GM12878 (cell line): ENCODE results near the gene NGF. TPM values are rescaled to one million over a fixed set of nuclear protein-coding genes. Genes with fewer than 3 reads are reported as not detected.

Source experiments
- ATAC-seq: fragments of 200-7000 bp; cut with Tn5 transposase; 3 replicates; pipeline ENCODE4 v1.9.1; 2020; ENCODE audit warnings: mild to moderate bottlenecking, moderate library complexity
- BruUV-seq: library from RNA; stranded (reverse); fragments of 400-500 nt; replicated peaks from 2 replicates; lab custom pipeline; 2021; lab: Mats Ljungman, UMichigan
- CTCF ChIA-PET: fragments of 300-600 bp; sonication (Branson Sonifier 250); formaldehyde crosslinking; extraction: SDS; loops from one replicate; lab custom pipeline; 2021; ENCODE audit warnings: inconsistent platforms; lab: Yijun Ruan, JAX
- POLR2A ChIA-PET: fragments of 350-600 bp; formaldehyde crosslinking; extraction: SDS; loops from one replicate; lab custom pipeline; 2021; ENCODE audit warnings: inconsistent platforms; lab: Charles Lee
- RAD21 ChIA-PET: fragments of 300-600 bp; sonication (Branson Sonifier 250); formaldehyde crosslinking; loops from one replicate; lab custom pipeline; 2023; ENCODE audit warnings: antibody characterized with exemption; ENCODE audit not compliant: unreplicated experiment; lab: Charles Lee
- SMC1A ChIA-PET: fragments of 300-600 bp; sonication (Branson Sonifier 250); formaldehyde crosslinking; loops from one replicate; lab custom pipeline; 2023; ENCODE audit not compliant: unreplicated experiment, uncharacterized antibody; lab: Charles Lee
- DNase-seq: peaks from one replicate; pipeline ENCODE4 v3.0.0-alpha.2; 2011; ENCODE audit warnings: low read depth, low spot score
- FAIRE-seq: peaks from 3 replicates; lab custom pipeline; 2011; peaks lifted over from hg19 to GRCh38; lab: Jason Lieb, UNC
- H2AFZ ChIP-seq: 2 replicates; pipeline ENCODE4 v1.6.0; 2011; ENCODE audit warnings: low read depth, low read length, control low read depth; ENCODE audit not compliant: control insufficient read depth
- H3K27ac ChIP-seq: 2 replicates; pipeline ENCODE4 v1.5.1; 2011; ENCODE audit warnings: control low read depth; ENCODE audit not compliant: control insufficient read depth, insufficient read depth
- H3K27me3 ChIP-seq, 2 experiments: replicated peaks in 1 of 2; 2 replicates each; pipeline versions ENCODE4 v1.6.0 to v1.6.1; 2011; ENCODE audit warnings: low read length in 1 of 2; ENCODE audit not compliant: control insufficient read depth in 2 of 2, insufficient read depth in 2 of 2
- H3K36me3 ChIP-seq, 2 experiments: 2 replicates each; pipeline ENCODE4 v1.5.1; 2011; ENCODE audit warnings: low read length in 1 of 2; ENCODE audit not compliant: control insufficient read depth in 2 of 2, insufficient read depth in 2 of 2
- H3K4me1 ChIP-seq: 2 replicates; pipeline ENCODE4 v1.6.1; 2011; ENCODE audit warnings: mild to moderate bottlenecking, low read length, moderate library complexity, mixed read lengths; ENCODE audit not compliant: control insufficient read depth, insufficient read depth
- H3K4me2 ChIP-seq: 2 replicates; pipeline ENCODE4 v1.6.0; 2011; ENCODE audit warnings: control low read depth; ENCODE audit not compliant: control insufficient read depth, insufficient read depth
- H3K4me3 ChIP-seq: fragments of 200-600 bp; sonication (generic); 2 replicates; pipeline ENCODE4 v1.5.1; 2016
- H3K79me2 ChIP-seq: 2 replicates; pipeline ENCODE4 v1.6.0; 2011; ENCODE audit warnings: low read length; ENCODE audit not compliant: control insufficient read depth, insufficient read depth
- H3K9ac ChIP-seq: 2 replicates; pipeline ENCODE4 v1.8.0; 2011; ENCODE audit warnings: low read length, control low read depth, mixed read lengths; ENCODE audit not compliant: control insufficient read depth, insufficient read depth
- H3K9me3 ChIP-seq: replicated peaks from 3 replicates; pipeline ENCODE4 v1.5.1; 2011; ENCODE audit warnings: mild to moderate bottlenecking, low read length; ENCODE audit not compliant: control insufficient read depth, insufficient read depth
- H4K20me1 ChIP-seq: 2 replicates; pipeline ENCODE4 v1.6.0; 2011; ENCODE audit not compliant: control insufficient read depth, insufficient read depth
- BHLHE40 ChIP-seq, 2 experiments: fragments of 450-650 bp in 1 of 2; IDR thresholded peaks; 2 replicates each; pipeline ENCODE4 v1.6.1; 2011 to 2017; ENCODE audit warnings: low read depth in 2 of 2, borderline replicate concordance in 1 of 2, improper control_type of control experiment in 1 of 2, low read length in 1 of 2, mild to moderate bottlenecking in 1 of 2
- BRCA1 ChIP-seq: IDR thresholded peaks from 2 replicates; pipeline ENCODE4 v1.6.1; 2011; ENCODE audit warnings: low read depth, low read length, improper control_type of control experiment
- HDAC2 ChIP-seq: fragments of 200-600 bp; sonication (generic); IDR thresholded peaks from 2 replicates; pipeline ENCODE4 v1.6.1; 2017
- NFYB ChIP-seq: IDR thresholded peaks from 2 replicates; pipeline ENCODE4 v1.6.1; 2011; ENCODE audit warnings: low read depth, mild to moderate bottlenecking, low read length, improper control_type of control experiment, moderate library complexity; ENCODE audit not compliant: insufficient read depth
- NR2C2 ChIP-seq: IDR thresholded peaks from 2 replicates; pipeline ENCODE4 v1.6.1; 2011; ENCODE audit warnings: borderline replicate concordance, low read depth; ENCODE audit not compliant: control insufficient read depth, insufficient read length
- SMAD5 ChIP-seq: IDR thresholded peaks from 2 replicates; pipeline ENCODE4 v1.6.1; 2016; ENCODE audit warnings: antibody characterized with exemption, low read depth
- SUPT20H ChIP-seq: IDR thresholded peaks from 2 replicates; pipeline ENCODE4 v1.6.1; 2011; ENCODE audit warnings: low read depth, mild to moderate bottlenecking, low read length, moderate library complexity, borderline replicate concordance; ENCODE audit not compliant: control insufficient read depth
- TARDBP ChIP-seq: IDR thresholded peaks from 2 replicates; pipeline ENCODE4 v1.6.1; 2016; ENCODE audit warnings: borderline replicate concordance
- WGBS: methylation state at CpG from one replicate; pipeline ENCODE4 v1.1.6; 2016; ENCODE audit warnings: low lambda C conversion rate; ENCODE audit not compliant: insufficient replicate concordance, insufficient coverage; ENCODE audit errors: missing lambda C conversion rate; 5-methylcytosine and 5-hydroxymethylcytosine counted together
- in situ Hi-C: fragments of 300-500 bp; cut with MboI; formaldehyde crosslinking; loops from 9 replicates; pipeline ENCODE4 v1.14.3; 2018; ENCODE audit warnings: mixed read lengths
- intact Hi-C: fragments of 100-400 bp; cut with micrococcal nuclease; formaldehyde crosslinking; loops from one replicate; pipeline ENCODE4 v1.14.2; 2022; ENCODE audit not compliant: unreplicated experiment
- polyA plus RNA-seq, 11 experiments: library from polyadenylated mRNA; depleted of rRNA in 4 of 11; unstranded in 6 of 11; stranded (reverse) in 5 of 11; fragments of >200 nt; fragmentation: Nextera tagmentation in 4 of 11; fragmentation: Illumina TruSeq in 1 of 11; extraction: Ambion mirVana in 4 of 11; extraction: Trizol in 1 of 11; gene quantifications; 1 replicate in 1 of 11; 2 replicates in 10 of 11; pipeline versions ENCODE4 v1.2.1 to v1.2.3, GENCODE V29; 2011 to 2016; ENCODE audit warnings: inconsistent platforms in 2 of 11, missing spikeins in 2 of 11, low read depth in 1 of 11
- total RNA-seq, 4 experiments: library from RNA; depleted of rRNA in 3 of 4; stranded (reverse); fragments of >200 nt in 3 of 4; fragmentation: Illumina TruSeq in 1 of 4; extraction: Trizol in 1 of 4; gene quantifications; 2 replicates each; pipeline versions ENCODE4 v1.2.1 to v1.2.3, GENCODE V29; 2013 to 2021
- TF ChIP-seq, protein P1 (sequence below): IDR thresholded peaks from 2 replicates; pipeline ENCODE4 v1.6.1; 2011; ENCODE audit warnings: borderline replicate concordance, low read depth, mild to moderate bottlenecking, moderate library complexity, low read length; ENCODE audit not compliant: insufficient read depth, poor library complexity, severe bottlenecking
- TF ChIP-seq, protein P2 (sequence below): fragments of 450-650 bp; IDR thresholded peaks from 2 replicates; pipeline ENCODE4 v1.6.1; 2016; ENCODE audit warnings: mild to moderate bottlenecking
- TF ChIP-seq, protein P3 (sequence below): IDR thresholded peaks from 2 replicates; pipeline ENCODE4 v1.6.1; 2012; ENCODE audit warnings: low read depth, low read length, improper control_type of control experiment

Gene NGF
- total and polyA plus RNA-seq, 10 of the 15 experiments (the other 5 are each of a cell fraction or from before 2014, with no cell fraction given) = not detected

DNA sequence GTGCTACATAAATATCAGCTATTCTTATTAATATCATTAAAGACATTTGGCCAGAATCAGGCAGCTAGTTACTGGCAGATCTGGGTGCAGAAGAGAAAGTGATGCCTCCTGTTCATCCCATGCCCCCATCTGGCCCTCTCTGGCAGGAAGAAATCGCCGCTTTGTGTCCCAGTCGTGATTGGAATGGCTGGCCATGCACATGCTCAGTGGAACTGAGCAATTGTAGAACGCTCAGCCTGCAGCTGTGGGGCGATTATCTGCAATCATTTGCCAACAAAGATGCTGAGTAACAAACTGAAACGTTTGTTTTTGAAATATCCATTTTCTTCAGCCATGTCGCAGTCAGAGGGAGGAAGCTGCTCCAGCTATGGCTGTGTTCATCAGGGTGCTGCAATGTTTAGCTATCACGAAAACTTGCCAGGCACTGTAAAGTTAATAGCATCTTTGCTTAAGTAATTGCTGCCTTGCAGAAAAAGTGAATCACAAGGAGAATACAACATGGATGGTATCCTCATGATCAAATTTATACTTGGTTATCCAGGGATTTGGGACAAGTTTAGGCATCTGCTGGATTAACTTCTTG, 36.5 kb downstream of the NGF start:
- intact Hi-C loops (no loop called here), in situ Hi-C loops (no loop called here)
- peaks cover 4% of the 10 kb centered on the region; the same call in 1 of the 2 replicates for H3K4me1 ChIP-seq
- CTCF ChIA-PET = no interaction called here
- DNase-seq = no peak
- no peak for ATAC-seq
- H3K36me3 ChIP-seq = no peaks in the 10 kb centered on the region
- peaks cover 0 to 3% of the 10 kb centered on the region in 2 experiments; a peak in 1 of 4 replicates for H3K27me3 ChIP-seq
- no peak for TF ChIP-seq NR2C2
- TF ChIP-seq, protein P1, sequence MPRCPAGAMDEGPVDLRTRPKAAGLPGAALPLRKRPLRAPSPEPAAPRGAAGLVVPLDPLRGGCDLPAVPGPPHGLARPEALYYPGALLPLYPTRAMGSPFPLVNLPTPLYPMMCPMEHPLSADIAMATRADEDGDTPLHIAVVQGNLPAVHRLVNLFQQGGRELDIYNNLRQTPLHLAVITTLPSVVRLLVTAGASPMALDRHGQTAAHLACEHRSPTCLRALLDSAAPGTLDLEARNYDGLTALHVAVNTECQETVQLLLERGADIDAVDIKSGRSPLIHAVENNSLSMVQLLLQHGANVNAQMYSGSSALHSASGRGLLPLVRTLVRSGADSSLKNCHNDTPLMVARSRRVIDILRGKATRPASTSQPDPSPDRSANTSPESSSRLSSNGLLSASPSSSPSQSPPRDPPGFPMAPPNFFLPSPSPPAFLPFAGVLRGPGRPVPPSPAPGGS = peak; percentile 61
- BruUV-seq = no TSS peak
- H3K4me3 ChIP-seq = no peak overlapping the region
- no peak overlapping the region for H3K27ac ChIP-seq
- SMC1A ChIA-PET = no interaction called here
- no peak overlapping the region for H3K4me2 ChIP-seq
- no peak for FAIRE-seq
- no peaks in the 10 kb centered on the region for H4K20me1 ChIP-seq
- no peaks in the 10 kb centered on the region for H3K79me2 ChIP-seq
- peaks cover 2% of the 10 kb centered on the region; the same call in 2 of the 3 replicates for H3K9me3 ChIP-seq
- no peak overlapping the region for H2AFZ ChIP-seq
- 33% methylated on average over 8 of the region's 8 CpGs for WGBS
- POLR2A ChIA-PET = no interaction called here
- RAD21 ChIA-PET = no interaction called here
- H3K9ac ChIP-seq = no peak overlapping the region

DNA sequence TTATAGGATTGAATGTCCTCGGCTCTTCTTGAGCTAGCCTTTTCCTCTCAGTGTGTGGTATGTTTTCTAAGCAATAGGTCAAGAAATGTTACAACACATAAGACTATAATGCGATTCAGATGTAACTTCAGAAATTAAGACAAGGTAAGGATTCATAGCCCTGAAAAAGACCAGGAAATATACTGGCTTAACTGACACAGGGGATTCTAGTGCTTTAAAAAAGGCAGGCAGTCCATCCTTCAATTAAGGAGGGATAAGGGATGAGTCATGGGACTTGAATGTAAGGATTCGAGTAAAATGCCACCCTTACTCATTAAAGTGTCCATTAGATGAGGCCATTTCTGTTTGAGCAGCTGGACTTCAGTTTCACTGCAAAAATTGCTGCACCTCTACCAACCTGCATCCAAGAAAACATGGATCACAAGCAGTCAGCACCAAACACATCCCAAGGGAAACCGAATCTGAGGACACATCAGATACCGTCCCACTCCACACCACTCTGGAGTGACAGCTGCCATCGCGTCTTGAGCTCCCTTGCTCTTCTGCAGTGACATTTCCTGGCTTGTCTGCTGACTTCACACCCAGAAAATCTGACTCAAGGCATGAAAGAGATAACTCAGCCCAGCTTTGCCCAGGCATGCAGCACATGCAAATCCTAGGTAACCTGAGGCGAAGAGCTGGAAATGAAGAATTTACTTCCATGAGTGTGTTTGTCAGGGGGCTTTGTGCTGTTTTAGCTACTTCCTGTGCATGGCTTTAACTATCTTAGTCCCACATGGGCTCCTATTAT, 37.8 kb downstream of the NGF start:
- RAD21 ChIA-PET = no interaction called here
- SMC1A ChIA-PET = no interaction called here
- FAIRE-seq (no peak), DNase-seq (no peak), ATAC-seq (no peak)
- no peak overlapping the region for H3K27ac ChIP-seq
- H3K36me3 ChIP-seq = no peaks in the 10 kb centered on the region
- WGBS = 9% methylated on average over 8 of the region's 8 CpGs
- peaks cover 4% of the 10 kb centered on the region; the same call in 1 of the 2 replicates for H3K4me1 ChIP-seq
- in situ Hi-C loops = no loop called here
- no peaks in the 10 kb centered on the region for H3K79me2 ChIP-seq
- H3K9me3 ChIP-seq = peaks cover 2% of the 10 kb centered on the region; the same call in 2 of the 3 replicates
- intact Hi-C loops = no loop called here
- no peak overlapping the region for H2AFZ ChIP-seq
- POLR2A ChIA-PET = no interaction called here
- CTCF ChIA-PET = interaction anchor here (1.2 kb wide), 1 partner anchor 25 kb away, joined by 3 read pairs; no protein-coding TSS in a partner anchor
- no TSS peak for BruUV-seq
- no peak overlapping the region for H3K4me3 ChIP-seq
- no peak overlapping the region for H3K9ac ChIP-seq
- peaks cover 0 to 5% of the 10 kb centered on the region in 2 experiments; a peak in 1 of 4 replicates for H3K27me3 ChIP-seq
- no peak overlapping the region for H3K4me2 ChIP-seq
- H4K20me1 ChIP-seq = no peaks in the 10 kb centered on the region
- no peak for TF ChIP-seq BHLHE40 (IDR thresholded peaks at IDR 0.05; ENCODE audit: borderline replicate concordance in 1 of 2, low read depth in 2 of 2, low read length in 1 of 2)
- TF ChIP-seq, protein P2, sequence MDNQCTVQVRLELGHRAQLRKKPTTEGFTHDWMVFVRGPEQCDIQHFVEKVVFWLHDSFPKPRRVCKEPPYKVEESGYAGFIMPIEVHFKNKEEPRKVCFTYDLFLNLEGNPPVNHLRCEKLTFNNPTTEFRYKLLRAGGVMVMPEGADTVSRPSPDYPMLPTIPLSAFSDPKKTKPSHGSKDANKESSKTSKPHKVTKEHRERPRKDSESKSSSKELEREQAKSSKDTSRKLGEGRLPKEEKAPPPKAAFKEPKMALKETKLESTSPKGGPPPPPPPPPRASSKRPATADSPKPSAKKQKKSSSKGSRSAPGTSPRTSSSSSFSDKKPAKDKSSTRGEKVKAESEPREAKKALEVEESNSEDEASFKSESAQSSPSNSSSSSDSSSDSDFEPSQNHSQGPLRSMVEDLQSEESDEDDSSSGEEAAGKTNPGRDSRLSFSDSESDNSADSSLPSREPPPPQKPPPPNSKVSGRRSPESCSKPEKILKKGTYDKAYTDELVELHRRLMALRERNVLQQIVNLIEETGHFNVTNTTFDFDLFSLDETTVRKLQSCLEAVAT = no peak
- no peak for TF ChIP-seq SMAD5
- no peak for TF ChIP-seq TARDBP
- TF ChIP-seq BRCA1 = no peak
- no peak for TF ChIP-seq SUPT20H
- TF ChIP-seq, protein P3, sequence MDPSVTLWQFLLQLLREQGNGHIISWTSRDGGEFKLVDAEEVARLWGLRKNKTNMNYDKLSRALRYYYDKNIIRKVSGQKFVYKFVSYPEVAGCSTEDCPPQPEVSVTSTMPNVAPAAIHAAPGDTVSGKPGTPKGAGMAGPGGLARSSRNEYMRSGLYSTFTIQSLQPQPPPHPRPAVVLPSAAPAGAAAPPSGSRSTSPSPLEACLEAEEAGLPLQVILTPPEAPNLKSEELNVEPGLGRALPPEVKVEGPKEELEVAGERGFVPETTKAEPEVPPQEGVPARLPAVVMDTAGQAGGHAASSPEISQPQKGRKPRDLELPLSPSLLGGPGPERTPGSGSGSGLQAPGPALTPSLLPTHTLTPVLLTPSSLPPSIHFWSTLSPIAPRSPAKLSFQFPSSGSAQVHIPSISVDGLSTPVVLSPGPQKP = no peak
- no peak for TF ChIP-seq NFYB
- no peak for TF ChIP-seq HDAC2
